8988T (cell line): ENCODE measurements around the gene HS3ST5.
"Not testable (repeated sequence)": the region's sequence is repeated elsewhere in the genome, so short reads cannot be mapped to it uniquely, and the experiment has no call there.

Experiments
- DNase-seq: peaks from one replicate; pipeline ENCODE4 v3.0.0; 2011

Gene HS3ST5

GRCh38 chr6:114039841-114040240 is 303.0 kb downstream of the HS3ST5 start:
- DNase-seq = no peak

- DNase-seq = no peak
These were observed 309.2 kb downstream of the HS3ST5 start for GRCh38 chr6:114033606-114034005.

GRCh38 chr6:114032721-114033120 is 310.1 kb downstream of the HS3ST5 start:
- no peak for DNase-seq

DNA sequence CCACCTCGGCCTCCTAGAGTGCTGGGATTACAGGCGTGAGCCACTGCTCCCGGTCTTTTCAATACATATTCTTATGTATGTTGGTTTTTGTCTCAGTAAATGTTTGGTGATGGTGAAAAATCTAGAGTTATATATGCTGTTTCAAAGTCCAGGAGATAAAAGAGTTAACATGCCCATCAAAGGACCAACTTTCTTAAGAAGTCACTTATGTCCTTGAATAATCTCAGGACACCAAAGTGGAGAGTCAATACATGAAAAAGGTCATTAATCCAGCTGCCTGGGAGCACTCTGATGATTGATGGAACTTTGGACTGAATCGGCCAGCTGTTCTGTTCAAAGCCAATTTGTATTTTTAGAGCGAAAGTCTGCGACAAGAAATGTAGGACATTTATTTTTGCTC is 312.1 kb downstream of the HS3ST5 start:
- DNase-seq = no peak

GRCh38 chr6:114024746-114025145 is 318.1 kb downstream of the HS3ST5 start:
- DNase-seq = no peak

GRCh38 chr6:114020196-114020595 is 322.6 kb downstream of the HS3ST5 start:
- no peak for DNase-seq

- DNase-seq = not testable (repeated sequence)
These were observed 325.7 kb downstream of the HS3ST5 start for GRCh38 chr6:114017146-114017545.

- not testable (repeated sequence) for DNase-seq
These were observed 328.7 kb downstream of the HS3ST5 start for GRCh38 chr6:114014106-114014505.

DNA sequence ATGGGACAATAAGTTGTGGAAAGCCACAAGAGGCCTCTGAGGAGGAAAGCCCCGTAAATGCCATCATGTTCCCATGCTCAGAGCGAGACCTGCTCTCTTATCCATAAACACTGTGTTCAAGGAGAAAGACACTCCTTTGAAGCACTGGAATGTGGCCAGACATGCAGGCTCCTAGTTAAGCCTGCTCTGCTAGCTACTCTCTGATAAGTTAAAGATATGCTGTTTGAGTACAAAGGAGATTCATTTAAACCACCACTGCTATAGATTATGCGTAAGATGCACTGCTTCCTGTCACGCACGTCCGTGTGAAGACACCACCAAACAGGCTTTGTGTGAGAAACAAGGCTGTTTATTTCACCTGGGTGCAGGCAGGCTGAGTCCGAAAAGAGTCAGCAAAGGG is 331.3 kb downstream of the HS3ST5 start:
- not testable (repeated sequence) for DNase-seq

DNA sequence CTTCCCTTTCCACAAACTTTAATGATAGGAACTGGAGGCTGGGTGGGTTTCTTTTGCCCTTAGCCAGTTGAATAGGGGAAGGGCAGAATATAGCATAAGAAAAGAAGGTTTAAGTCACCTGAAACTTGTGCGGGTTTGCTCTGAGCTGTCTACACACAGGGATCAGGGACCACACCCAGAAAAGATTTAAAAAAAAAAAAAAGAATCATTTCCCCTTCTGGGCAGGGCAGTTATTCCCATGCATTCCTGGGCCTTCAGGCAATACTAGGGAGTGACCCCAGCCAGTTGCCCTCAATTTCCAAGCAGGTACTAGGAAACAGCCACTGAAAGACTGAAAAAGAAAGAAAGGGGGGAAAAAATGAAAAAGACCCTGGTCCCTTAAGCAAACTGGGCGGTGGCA is 332.3 kb downstream of the HS3ST5 start:
- DNase-seq = no peak

- no peak for DNase-seq
These were observed 333.6 kb downstream of the HS3ST5 start for GRCh38 chr6:114009192-114009591.

DNA sequence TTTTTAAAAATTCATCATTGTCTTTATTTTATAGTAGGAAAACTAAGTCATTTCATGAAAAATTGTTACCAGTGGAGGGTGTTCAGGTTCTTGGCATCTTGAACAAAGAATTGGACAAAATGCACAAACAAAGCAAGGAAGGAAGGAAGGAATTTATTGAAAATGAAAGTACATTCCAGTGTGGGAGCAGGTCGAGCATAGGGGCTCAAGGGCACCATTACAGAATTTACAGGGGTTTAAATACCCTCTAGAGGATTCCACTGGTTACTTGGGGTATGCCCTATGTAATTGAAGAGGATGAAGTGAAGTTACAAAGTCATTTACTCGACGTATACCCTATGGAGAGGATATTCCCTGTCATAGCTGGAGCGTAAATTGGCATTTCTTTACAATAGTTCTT is 334.5 kb downstream of the HS3ST5 start:
- DNase-seq = no peak

DNA sequence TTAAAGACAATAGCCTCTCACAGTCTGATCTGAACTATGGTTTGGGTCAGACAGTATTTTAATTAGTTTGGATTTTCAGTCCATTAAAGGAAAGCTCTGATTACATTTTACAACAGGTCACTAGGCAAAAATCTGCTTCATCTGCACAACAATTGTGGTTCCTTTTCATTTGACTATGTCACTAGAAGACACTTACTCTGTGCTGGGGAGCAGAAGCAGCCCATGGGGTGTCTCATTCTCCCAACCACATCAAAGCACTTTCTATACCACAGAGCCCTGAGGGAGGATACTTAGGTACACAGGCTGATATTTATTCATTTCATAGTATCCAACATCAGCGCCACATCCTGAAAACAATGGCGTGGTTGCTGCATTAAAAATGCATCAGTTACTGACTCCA is 335.3 kb downstream of the HS3ST5 start:
- DNase-seq = no peak
